SU-DHL-6 (cell line): ENCODE data around the gene F12.

Source experiments
- H2AFZ ChIP-seq: fragments of 200-600 bp; sonication (generic); 2 replicates; pipeline ENCODE4 v1.6.1; 2014; ENCODE audit warnings: low read depth, mild to moderate bottlenecking, moderate library complexity, mixed read lengths, antibody characterized with exemption, low read length; ENCODE audit not compliant: severe bottlenecking
- H3F3A ChIP-seq: fragments of 200-600 bp; shearing (Covaris generic); 2 replicates; pipeline ENCODE4 v1.6.0; 2016; ENCODE audit warnings: antibody characterized with exemption, mild to moderate bottlenecking; ENCODE audit not compliant: insufficient read depth
- H3K27ac ChIP-seq: fragments of 200-600 bp; sonication (generic); 2 replicates; pipeline ENCODE4 v1.5.1; 2016; ENCODE audit warnings: low read depth, mild to moderate bottlenecking, low read length, moderate library complexity, mixed read lengths
- H3K27me3 ChIP-seq: fragments of 200-600 bp; sonication (generic), shearing (Covaris generic); 2 replicates; pipeline ENCODE4 v1.6.0; 2014; ENCODE audit warnings: mild to moderate bottlenecking, low read length
- H3K36me3 ChIP-seq: fragments of 200-600 bp; sonication (generic); 2 replicates; pipeline ENCODE4 v1.6.1; 2014; ENCODE audit warnings: mild to moderate bottlenecking, low read length, mixed read lengths
- H3K4me2 ChIP-seq: fragments of 300-600, 200-600 bp; shearing (Covaris generic), sonication (generic); 2 replicates; pipeline ENCODE4 v1.6.0; 2014; ENCODE audit warnings: low read length, low read depth, mild to moderate bottlenecking; ENCODE audit not compliant: poor library complexity, severe bottlenecking
- H3K4me3 ChIP-seq: fragments of 200-600 bp; sonication (generic); 2 replicates; pipeline ENCODE4 v1.5.1; 2014; ENCODE audit warnings: antibody characterized with exemption, low read length, mild to moderate bottlenecking, mixed read lengths; ENCODE audit not compliant: insufficient read depth, poor library complexity, severe bottlenecking
- H3K79me2 ChIP-seq: fragments of 200-600 bp; sonication (generic); 2 replicates; pipeline ENCODE4 v1.6.1; 2014; ENCODE audit warnings: mild to moderate bottlenecking, low read length, moderate library complexity; ENCODE audit not compliant: insufficient read depth
- H3K9ac ChIP-seq: fragments of 200-600 bp; sonication (generic); 2 replicates; pipeline ENCODE4 v1.7.0; 2014; ENCODE audit warnings: mild to moderate bottlenecking, low read length
- H3K9me2 ChIP-seq: fragments of 200-600 bp; sonication (generic); replicated peaks from 2 replicates; pipeline ENCODE4 v1.6.1; 2014; ENCODE audit warnings: low read length; ENCODE audit not compliant: insufficient read depth
- H3K9me3 ChIP-seq: fragments of 200-600 bp; sonication (generic); 2 replicates; pipeline ENCODE4 v1.6.1; 2014; ENCODE audit warnings: low read length, mixed read lengths; ENCODE audit not compliant: insufficient read depth
- H4K20me1 ChIP-seq: fragments of 200-600 bp; sonication (generic); 2 replicates; pipeline ENCODE4 v1.6.1; 2014; ENCODE audit warnings: low read depth, mild to moderate bottlenecking, antibody characterized with exemption, low read length, moderate library complexity, mixed read lengths
- EZH2phosphoT487 ChIP-seq: fragments of 200-600 bp; sonication (generic), shearing (Covaris generic); conservative IDR thresholded peaks from 2 replicates; pipeline ENCODE4 v1.6.1; 2018; ENCODE audit warnings: mild to moderate bottlenecking, antibody characterized with exemption, low read length, moderate library complexity, mixed read lengths
- TF ChIP-seq, protein P1 (sequence below): fragments of 200-600 bp; sonication (generic); IDR thresholded peaks from one replicate; pipeline ENCODE4 v1.5.1; 2017; ENCODE audit warnings: antibody characterized with exemption, mild to moderate bottlenecking, low read length, moderate library complexity; ENCODE audit not compliant: insufficient read depth, poor library complexity, severe bottlenecking

F12 gene

DNA sequence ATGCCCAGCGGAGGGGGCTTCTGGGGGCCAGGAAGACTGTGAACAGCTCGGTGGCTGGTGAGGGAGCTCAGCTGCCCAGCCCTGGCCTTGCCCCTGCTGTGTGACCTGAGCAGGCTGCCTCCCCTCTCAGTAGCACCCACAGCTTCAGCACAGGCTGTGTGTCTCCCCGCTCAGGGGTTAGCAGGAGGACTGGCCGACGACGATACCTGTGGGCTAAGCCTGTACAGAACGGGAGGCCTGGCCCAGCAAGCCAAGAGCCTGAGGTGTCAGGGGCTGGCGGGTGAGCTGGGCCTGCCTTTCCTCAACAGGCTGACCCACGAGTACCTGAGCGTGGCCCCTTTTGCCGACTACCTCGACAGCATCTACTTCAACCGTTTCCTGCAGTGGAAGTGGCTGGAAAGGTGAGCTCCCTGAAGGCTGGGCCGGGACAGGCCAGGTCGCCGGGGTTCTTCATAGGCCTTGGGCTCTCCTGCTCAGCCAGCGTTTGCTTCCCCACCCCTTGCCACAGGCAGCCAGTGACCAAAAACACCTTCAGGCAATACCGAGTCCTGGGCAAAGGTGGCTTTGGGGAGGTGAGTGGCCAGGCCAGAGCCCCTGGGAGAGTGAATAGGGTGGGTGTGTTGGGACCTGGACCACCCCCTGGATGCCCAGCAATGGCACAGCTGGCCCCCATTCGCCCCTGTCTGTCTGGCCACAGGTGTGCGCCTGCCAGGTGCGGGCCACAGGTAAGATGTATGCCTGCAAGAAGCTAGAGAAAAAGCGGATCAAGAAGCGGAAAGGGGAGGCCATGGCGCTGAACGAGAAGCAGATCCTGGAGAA, 23.7 kb upstream of the F12 start:
- Histone ChIP-seq H3K36me3 (no peaks in the 10 kb centered on the region), H3K9me3 (no peaks in the 10 kb centered on the region), H3F3A (peaks cover 39% of the 10 kb centered on the region), H3K4me2 (no peak overlapping the region), H3K27me3 (no peaks in the 10 kb centered on the region), H2AFZ (no peak overlapping the region), H3K4me3 (no peak overlapping the region), H3K79me2 (peaks cover 9% of the 10 kb centered on the region), H4K20me1 (no peaks in the 10 kb centered on the region; the same call in 1 of the 2 replicates), H3K9ac (peak overlapping the region; percentile 48; the same call in 1 of the 2 replicates), H3K27ac (peak overlapping the region; percentile 95), H3K9me2 (no peaks in the 10 kb centered on the region)
- TF ChIP-seq, protein P1, sequence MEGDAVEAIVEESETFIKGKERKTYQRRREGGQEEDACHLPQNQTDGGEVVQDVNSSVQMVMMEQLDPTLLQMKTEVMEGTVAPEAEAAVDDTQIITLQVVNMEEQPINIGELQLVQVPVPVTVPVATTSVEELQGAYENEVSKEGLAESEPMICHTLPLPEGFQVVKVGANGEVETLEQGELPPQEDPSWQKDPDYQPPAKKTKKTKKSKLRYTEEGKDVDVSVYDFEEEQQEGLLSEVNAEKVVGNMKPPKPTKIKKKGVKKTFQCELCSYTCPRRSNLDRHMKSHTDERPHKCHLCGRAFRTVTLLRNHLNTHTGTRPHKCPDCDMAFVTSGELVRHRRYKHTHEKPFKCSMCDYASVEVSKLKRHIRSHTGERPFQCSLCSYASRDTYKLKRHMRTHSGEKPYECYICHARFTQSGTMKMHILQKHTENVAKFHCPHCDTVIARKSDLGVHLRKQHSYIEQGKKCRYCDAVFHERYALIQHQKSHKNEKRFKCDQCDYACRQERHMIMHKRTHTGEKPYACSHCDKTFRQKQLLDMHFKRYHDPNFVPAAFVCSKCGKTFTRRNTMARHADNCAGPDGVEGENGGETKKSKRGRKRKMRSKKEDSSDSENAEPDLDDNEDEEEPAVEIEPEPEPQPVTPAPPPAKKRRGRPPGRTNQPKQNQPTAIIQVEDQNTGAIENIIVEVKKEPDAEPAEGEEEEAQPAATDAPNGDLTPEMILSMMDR: no peak
- TF ChIP-seq EZH2phosphoT487: no peak

DNA sequence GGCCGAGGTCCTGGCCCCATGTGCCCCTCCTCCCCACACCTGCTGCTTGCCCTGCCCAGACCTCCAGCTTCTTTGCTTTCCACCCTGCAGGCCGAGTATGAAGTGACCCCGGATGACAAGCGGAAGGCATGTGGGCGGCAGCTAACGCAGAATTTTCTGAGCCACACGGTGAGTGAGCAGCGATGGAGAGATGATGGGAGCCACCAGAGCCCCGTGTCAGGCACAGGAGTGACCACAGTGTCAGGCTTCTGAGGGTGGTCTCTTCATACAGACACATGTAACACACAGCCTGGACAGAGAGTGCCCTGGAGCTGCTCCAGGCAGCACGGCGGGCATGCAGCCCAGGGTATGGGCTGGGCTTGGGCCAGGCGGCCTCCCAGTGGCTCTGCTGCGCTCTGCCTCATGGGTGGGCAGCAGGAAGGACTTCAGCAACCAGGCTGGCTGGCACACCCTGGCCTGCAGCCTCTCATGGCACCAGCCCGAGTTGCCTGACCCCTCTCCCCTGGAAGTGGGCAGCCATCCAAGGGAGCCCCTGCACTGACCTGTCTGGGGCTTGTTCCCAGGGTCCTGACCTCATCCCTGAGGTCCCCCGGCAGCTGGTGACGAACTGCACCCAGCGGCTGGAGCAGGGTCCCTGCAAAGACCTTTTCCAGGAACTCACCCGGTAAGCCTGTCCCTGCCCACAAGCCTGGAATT, 22.9 kb upstream of the F12 start:
- no peaks in the 10 kb centered on the region for H3K36me3 ChIP-seq
- H3K9ac ChIP-seq: peak overlapping the region; percentile 48
- TF ChIP-seq, protein P1: no peak
- TF ChIP-seq EZH2phosphoT487: no peak
- no peaks in the 10 kb centered on the region for H3K27me3 ChIP-seq
- peaks cover 17% of the 10 kb centered on the region for H3K79me2 ChIP-seq
- H3K4me2 ChIP-seq: peak overlapping the region; percentile 71
- H3K9me2 ChIP-seq: no peaks in the 10 kb centered on the region
- peaks cover 46% of the 10 kb centered on the region for H3F3A ChIP-seq
- H2AFZ ChIP-seq: no peak overlapping the region
- no peaks in the 10 kb centered on the region; the same call in 1 of the 2 replicates for H4K20me1 ChIP-seq
- H3K27ac ChIP-seq: peak overlapping the region; percentile 95
- no peaks in the 10 kb centered on the region for H3K9me3 ChIP-seq
- no peak overlapping the region for H3K4me3 ChIP-seq

DNA sequence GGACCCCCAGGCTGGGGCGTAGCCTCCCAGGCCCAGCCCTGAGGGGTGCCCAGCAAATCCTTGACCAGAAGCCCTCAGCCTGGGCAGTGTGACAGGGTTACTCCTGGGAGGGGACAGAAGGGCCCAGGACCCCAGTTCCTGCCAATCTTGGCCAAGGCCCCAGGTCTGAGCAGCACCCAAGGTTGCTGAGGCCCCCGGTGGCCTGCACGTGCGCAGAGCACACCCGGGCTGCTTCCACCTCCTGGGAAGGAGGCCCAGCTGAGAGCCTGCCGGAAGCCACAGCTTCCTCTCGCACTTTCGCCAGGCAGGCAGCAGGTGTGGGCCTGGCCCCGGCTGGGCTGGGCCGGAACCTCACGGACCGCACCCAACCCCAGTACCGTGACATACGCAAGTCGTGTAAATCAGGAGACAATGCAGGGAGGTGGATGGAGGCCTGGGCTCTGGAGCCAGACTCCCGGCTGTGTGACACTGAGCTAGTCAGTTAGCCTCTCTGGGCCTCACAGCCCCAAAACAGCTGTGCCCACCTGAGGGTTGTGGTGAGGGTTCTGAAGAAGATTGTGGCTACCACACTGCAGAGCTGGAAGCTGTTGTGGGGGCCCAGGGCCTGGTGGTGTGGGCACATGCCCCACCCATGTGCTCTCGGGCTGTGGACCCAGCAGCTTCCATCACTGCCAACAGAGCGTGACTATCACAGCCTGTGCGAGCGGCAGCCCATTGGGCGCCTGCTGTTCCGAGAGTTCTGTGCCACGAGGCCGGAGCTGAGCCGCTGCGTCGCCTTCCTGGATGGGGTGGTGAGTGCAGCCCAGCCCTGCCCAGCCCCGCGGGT, 22.2 kb upstream of the F12 start:
- peaks cover 22% of the 10 kb centered on the region for H3K79me2 ChIP-seq
- peak overlapping the region; percentile 71 for H3K4me2 ChIP-seq
- H3K27me3 ChIP-seq: no peaks in the 10 kb centered on the region
- peak overlapping the region; percentile 95 for H3K27ac ChIP-seq
- no peaks in the 10 kb centered on the region; the same call in 1 of the 2 replicates for H4K20me1 ChIP-seq
- no peaks in the 10 kb centered on the region for H3K9me2 ChIP-seq
- no peaks in the 10 kb centered on the region for H3K36me3 ChIP-seq
- H3K9me3 ChIP-seq: no peaks in the 10 kb centered on the region
- H3K4me3 ChIP-seq: no peak overlapping the region
- peak overlapping the region; percentile 48 for H3K9ac ChIP-seq
- TF ChIP-seq EZH2phosphoT487: no peak
- TF ChIP-seq, protein P1: no peak
- H3F3A ChIP-seq: peaks cover 52% of the 10 kb centered on the region
- H2AFZ ChIP-seq: no peak overlapping the region
